ENCODE data around the gene USP40.

The USP40 gene

DNA sequence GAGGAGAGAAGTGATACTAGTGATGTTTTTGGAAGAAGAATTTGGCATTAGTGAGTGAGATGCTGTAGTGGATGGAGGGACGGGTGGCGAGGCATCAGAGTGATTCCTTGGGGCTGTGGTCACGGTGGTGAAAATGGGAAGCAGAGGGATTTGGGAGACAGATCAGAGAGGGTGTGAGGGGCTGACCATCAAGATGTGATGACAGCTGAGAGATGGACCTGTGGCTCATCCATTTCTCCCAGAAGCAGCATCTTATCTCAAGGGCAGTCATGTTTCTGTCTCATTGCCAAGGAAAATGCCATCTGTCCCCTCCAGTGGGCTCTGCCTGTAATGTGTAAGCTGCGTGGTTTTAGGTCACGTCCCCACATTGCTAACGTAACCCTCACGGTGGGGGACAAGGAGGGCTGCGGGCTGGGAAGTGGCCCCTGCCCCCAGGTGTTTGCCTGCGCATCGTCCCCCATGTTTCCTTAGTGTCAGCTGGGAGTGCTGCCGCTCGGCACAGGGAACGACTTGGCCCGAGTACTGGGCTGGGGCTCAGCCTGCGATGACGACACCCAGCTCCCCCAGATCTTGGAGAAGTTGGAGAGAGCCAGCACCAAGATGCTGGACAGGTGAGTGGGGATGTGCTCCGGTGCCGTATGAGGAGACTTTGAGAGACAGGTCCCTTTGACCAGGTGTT, 121.3 kb downstream of the USP40 start:
- Histone ChIP-seq H4K20me1 (ENCODE audit: insufficient read depth, low read length) (no peaks in the 10 kb centered on the region), H3K9me3 (ENCODE audit: insufficient read depth, low read length, severe bottlenecking) (no peaks in the 10 kb centered on the region), H3K27ac (ENCODE audit: low read length) (no peak overlapping the region), H3K27me3 (ENCODE audit: insufficient read depth, low read length, poor library complexity) (no peaks in the 10 kb centered on the region), H3K36me3 (ENCODE audit: insufficient read depth, low read length) (peaks cover 64% of the 10 kb centered on the region), H3K4me2 (ENCODE audit: insufficient read depth, low read length) (no peak overlapping the region), H3K4me3 (ENCODE audit: low read depth in 1 of 2, low read length in 2 of 2) (no peak overlapping the region), H3K9ac (ENCODE audit: low read depth, low read length) (no peak overlapping the region), H3K4me1 (ENCODE audit: insufficient read depth, low read length) (no peaks in the 10 kb centered on the region), H2AFZ (ENCODE audit: low read depth, low read length) (no peak overlapping the region), H3K79me2 (ENCODE audit: insufficient read depth, low read length) (no peaks in the 10 kb centered on the region)
- no peak for DNase-seq
- ATAC-seq (ENCODE audit: insufficient read depth, low read depth) = no peak
- TF ChIP-seq, protein P1, sequence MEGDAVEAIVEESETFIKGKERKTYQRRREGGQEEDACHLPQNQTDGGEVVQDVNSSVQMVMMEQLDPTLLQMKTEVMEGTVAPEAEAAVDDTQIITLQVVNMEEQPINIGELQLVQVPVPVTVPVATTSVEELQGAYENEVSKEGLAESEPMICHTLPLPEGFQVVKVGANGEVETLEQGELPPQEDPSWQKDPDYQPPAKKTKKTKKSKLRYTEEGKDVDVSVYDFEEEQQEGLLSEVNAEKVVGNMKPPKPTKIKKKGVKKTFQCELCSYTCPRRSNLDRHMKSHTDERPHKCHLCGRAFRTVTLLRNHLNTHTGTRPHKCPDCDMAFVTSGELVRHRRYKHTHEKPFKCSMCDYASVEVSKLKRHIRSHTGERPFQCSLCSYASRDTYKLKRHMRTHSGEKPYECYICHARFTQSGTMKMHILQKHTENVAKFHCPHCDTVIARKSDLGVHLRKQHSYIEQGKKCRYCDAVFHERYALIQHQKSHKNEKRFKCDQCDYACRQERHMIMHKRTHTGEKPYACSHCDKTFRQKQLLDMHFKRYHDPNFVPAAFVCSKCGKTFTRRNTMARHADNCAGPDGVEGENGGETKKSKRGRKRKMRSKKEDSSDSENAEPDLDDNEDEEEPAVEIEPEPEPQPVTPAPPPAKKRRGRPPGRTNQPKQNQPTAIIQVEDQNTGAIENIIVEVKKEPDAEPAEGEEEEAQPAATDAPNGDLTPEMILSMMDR (IDR thresholded peaks at IDR 0.05; ENCODE audit: borderline replicate concordance, extremely low read depth, low read length, poor library complexity, severe bottlenecking) = no peak
- TF ChIP-seq EZH2 (IDR thresholded peaks at IDR 0.05; ENCODE audit: borderline replicate concordance, low read depth, low read length, severe bottlenecking) = no peak

DNA sequence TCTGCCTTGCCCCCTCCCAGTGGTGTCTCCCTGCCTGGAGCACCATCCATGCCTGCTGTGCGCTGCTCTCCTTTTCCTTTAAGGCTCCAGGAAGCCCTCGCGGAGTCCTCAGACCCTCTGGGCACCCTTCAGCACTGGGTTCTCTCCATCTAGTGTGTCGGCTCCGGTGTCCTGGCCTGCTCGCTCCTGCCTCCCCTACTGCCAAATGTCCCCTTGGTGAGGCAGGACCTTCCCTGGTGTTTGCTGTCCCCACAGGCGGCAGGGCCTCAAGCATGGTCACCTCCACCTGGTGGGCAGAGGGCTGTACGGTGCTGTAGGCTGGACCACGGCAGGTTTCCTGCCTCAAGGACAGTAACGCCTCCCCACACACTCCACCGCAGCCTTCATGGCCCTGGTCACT, 122.1 kb downstream of the USP40 start:
- H3K4me1 ChIP-seq (ENCODE audit: insufficient read depth, low read length) = no peaks in the 10 kb centered on the region
- TF ChIP-seq EZH2 (IDR thresholded peaks at IDR 0.05; ENCODE audit: borderline replicate concordance, low read depth, low read length, severe bottlenecking) = no peak
- TF ChIP-seq, protein P1 (IDR thresholded peaks at IDR 0.05; ENCODE audit: borderline replicate concordance, extremely low read depth, low read length, poor library complexity, severe bottlenecking) = no peak
- no peaks in the 10 kb centered on the region for H3K9me3 ChIP-seq (ENCODE audit: insufficient read depth, low read length, severe bottlenecking)
- H3K27ac ChIP-seq (ENCODE audit: low read length) = no peak overlapping the region
- ATAC-seq (ENCODE audit: insufficient read depth, low read depth) (no peak), DNase-seq (no peak)
- H3K27me3 ChIP-seq (ENCODE audit: insufficient read depth, low read length, poor library complexity) = no peaks in the 10 kb centered on the region
- no peaks in the 10 kb centered on the region for H4K20me1 ChIP-seq (ENCODE audit: insufficient read depth, low read length)
- H2AFZ ChIP-seq (ENCODE audit: low read depth, low read length) = no peak overlapping the region
- H3K4me2 ChIP-seq (ENCODE audit: insufficient read depth, low read length) = no peak overlapping the region
- peaks cover 63% of the 10 kb centered on the region for H3K36me3 ChIP-seq (ENCODE audit: insufficient read depth, low read length)
- no peak overlapping the region for H3K4me3 ChIP-seq (ENCODE audit: low read depth in 1 of 2, low read length in 2 of 2)
- no peaks in the 10 kb centered on the region for H3K79me2 ChIP-seq (ENCODE audit: insufficient read depth, low read length)
- no peak overlapping the region for H3K9ac ChIP-seq (ENCODE audit: low read depth, low read length)

GRCh38 chr2:233443511-233444183, 122.9 kb downstream of the USP40 start:
- no peaks in the 10 kb centered on the region for H3K9me3 ChIP-seq (ENCODE audit: insufficient read depth, low read length, severe bottlenecking)
- TF ChIP-seq, protein P1 (IDR thresholded peaks at IDR 0.05; ENCODE audit: borderline replicate concordance, extremely low read depth, low read length, poor library complexity, severe bottlenecking) = peak; percentile 75
- no peak for TF ChIP-seq EZH2 (IDR thresholded peaks at IDR 0.05; ENCODE audit: borderline replicate concordance, low read depth, low read length, severe bottlenecking)
- no peaks in the 10 kb centered on the region for H4K20me1 ChIP-seq (ENCODE audit: insufficient read depth, low read length)
- no peaks in the 10 kb centered on the region for H3K4me1 ChIP-seq (ENCODE audit: insufficient read depth, low read length)
- H3K27ac ChIP-seq (ENCODE audit: low read length) = no peak overlapping the region
- peaks cover 61% of the 10 kb centered on the region for H3K36me3 ChIP-seq (ENCODE audit: insufficient read depth, low read length)
- no peaks in the 10 kb centered on the region for H3K27me3 ChIP-seq (ENCODE audit: insufficient read depth, low read length, poor library complexity)
- H2AFZ ChIP-seq (ENCODE audit: low read depth, low read length) = no peak overlapping the region
- H3K9ac ChIP-seq (ENCODE audit: low read depth, low read length) = no peak overlapping the region
- no peak overlapping the region for H3K4me3 ChIP-seq (ENCODE audit: low read depth in 1 of 2, low read length in 2 of 2)
- no peaks in the 10 kb centered on the region for H3K79me2 ChIP-seq (ENCODE audit: insufficient read depth, low read length)
- ATAC-seq (ENCODE audit: insufficient read depth, low read depth) (peak; percentile 79), DNase-seq (peak; percentile 68)
- H3K4me2 ChIP-seq (ENCODE audit: insufficient read depth, low read length) = no peak overlapping the region
